Spleen (tissue), 7 donors: ENCODE results near the gene C5orf52.

Experiments
- CTCF ChIP-seq, 11 experiments: fragments of 200-600 bp in 7 of 11; fragments of 450-650 bp in 4 of 11; sonication (generic) in 4 of 11; IDR thresholded peaks in 8 of 11; conservative IDR thresholded peaks in 3 of 11; 1 replicate in 7 of 11; 2 replicates in 4 of 11; pipeline versions ENCODE4 v1.4.0 to v1.8.0; 2016 to 2021; ENCODE audit warnings: antibody characterized with exemption in 11 of 11, inconsistent platforms in 4 of 11, mild to moderate bottlenecking in 1 of 11
- POLR2A ChIP-seq, 3 donors: fragments of 450-650 bp; IDR thresholded peaks; one replicate each; pipeline ENCODE4 v1.5.1; 2017; ENCODE audit warnings: antibody characterized with exemption in 3 of 3, mild to moderate bottlenecking in 1 of 3
- donor health status: DM: no; HTN: no; CAD: no; lungs with moderate emphysema.
- donor health status: DM: no; HTN: no; CAD: no.
- donor health status: DM: no; HTN: no; CAD: no.

- TF ChIP-seq CTCF (IDR thresholded peaks at IDR 0.05 in 8 of 11, conservative IDR thresholded peaks at IDR 0.05 in 3 of 11) (no peak), POLR2A (IDR thresholded peaks at IDR 0.05) (no peak)
Observed at GRCh38 chr5:157677931-157678330, 6.6 kb downstream of the C5orf52 start.
